GM23338 (cell line): ENCODE results near the gene VCX2. TPM values are rescaled to one million over a fixed set of nuclear protein-coding genes. Genes with fewer than 3 reads are reported as not detected.

Source experiments
- ATAC-seq: fragments of 200-7000 bp; cut with Tn5 transposase; 3 replicates; pipeline ENCODE4 v1.9.1; 2020
- DNase-seq: peaks from one replicate; pipeline ENCODE4 v3.0.0-alpha.2; 2015; ENCODE audit warnings: low spot score
- H2AFZ ChIP-seq: fragments of 200-600 bp; sonication (generic); 2 replicates; pipeline ENCODE4 v1.8.0; 2016; ENCODE audit warnings: antibody characterized with exemption, mild to moderate bottlenecking, moderate library complexity
- H3F3A ChIP-seq: fragments of 200-600 bp; sonication (generic); replicated peaks from 2 replicates; pipeline ENCODE4 v1.8.0; 2017; ENCODE audit warnings: antibody characterized with exemption, mixed run types, low read depth
- H3K27ac ChIP-seq: fragments of 200-600 bp; sonication (generic); 2 replicates; pipeline ENCODE4 v1.6.1; 2016; ENCODE audit warnings: low read depth
- H3K27me3 ChIP-seq: fragments of 200-600 bp; sonication (generic); 2 replicates; pipeline ENCODE4 v1.8.0; 2016; ENCODE audit warnings: mild to moderate bottlenecking, mixed run types, moderate library complexity; ENCODE audit not compliant: insufficient read depth
- H3K36me3 ChIP-seq: fragments of 200-600 bp; sonication (generic); 2 replicates; pipeline ENCODE4 v1.8.0; 2016; ENCODE audit warnings: mild to moderate bottlenecking; ENCODE audit not compliant: insufficient read depth
- H3K4me1 ChIP-seq: fragments of 200-600 bp; sonication (generic); 2 replicates; pipeline ENCODE4 v1.8.0; 2016; ENCODE audit warnings: mild to moderate bottlenecking, moderate library complexity; ENCODE audit not compliant: insufficient read depth
- H3K4me2 ChIP-seq: fragments of 200-600 bp; sonication (generic); 2 replicates; pipeline ENCODE4 v1.7.1; 2017; ENCODE audit warnings: mixed run types
- H3K4me3 ChIP-seq: fragments of 200-600 bp; sonication (generic); 2 replicates; pipeline ENCODE4 v1.6.1; 2016; ENCODE audit warnings: mixed run types
- H3K79me2 ChIP-seq: fragments of 200-600 bp; sonication (generic); replicated peaks from 2 replicates; pipeline ENCODE4 v1.8.0; 2017; ENCODE audit warnings: mild to moderate bottlenecking; ENCODE audit not compliant: insufficient read depth
- H3K9me2 ChIP-seq: fragments of 200-600 bp; sonication (generic); 2 replicates; pipeline ENCODE4 v1.8.0; 2017; ENCODE audit not compliant: insufficient read depth
- H4K20me1 ChIP-seq: fragments of 200-600 bp; sonication (generic); replicated peaks from 2 replicates; pipeline ENCODE4 v1.8.0; 2017; ENCODE audit warnings: mild to moderate bottlenecking; ENCODE audit not compliant: insufficient read depth
- H3K27ac Mint-ChIP-seq: 2 replicates; pipeline ENCODE4 v1.8.0; 2020; ENCODE audit warnings: inconsistent platforms, mild to moderate bottlenecking, moderate library complexity, mixed read lengths
- H3K27me3 Mint-ChIP-seq: 3 replicates; pipeline ENCODE4 v1.8.0; 2022; ENCODE audit warnings: low read depth, mild to moderate bottlenecking, moderate library complexity, mixed read lengths, inconsistent platforms; ENCODE audit not compliant: insufficient read depth, poor library complexity
- H3K36me3 Mint-ChIP-seq: 3 replicates; pipeline ENCODE4 v1.8.0; 2021; ENCODE audit warnings: low read depth, mild to moderate bottlenecking, inconsistent platforms, moderate library complexity, mixed read lengths
- H3K4me1 Mint-ChIP-seq: 3 replicates; pipeline ENCODE4 v1.8.0; 2020; ENCODE audit warnings: mild to moderate bottlenecking, inconsistent platforms, mixed read lengths
- H3K4me3 Mint-ChIP-seq: 3 replicates; pipeline ENCODE4 v1.8.0; 2021; ENCODE audit warnings: moderate library complexity, mild to moderate bottlenecking, inconsistent platforms, mixed read lengths
- H3K9me3 Mint-ChIP-seq: 3 replicates; pipeline ENCODE4 v1.8.0; 2020; ENCODE audit warnings: moderate library complexity, mild to moderate bottlenecking, inconsistent platforms, mixed read lengths
- CTCF ChIP-seq, 2 experiments: fragments of 200-600 bp in 1 of 2; sonication (generic) in 1 of 2; conservative IDR thresholded peaks; 2 replicates each; pipeline versions ENCODE4 v1.5.1 to v1.6.1; 2016 to 2017; ENCODE audit warnings: antibody characterized with exemption in 2 of 2, low read depth in 2 of 2, mild to moderate bottlenecking in 2 of 2, moderate library complexity in 1 of 2
- EZH2 ChIP-seq: fragments of 200-600 bp; sonication (generic); IDR thresholded peaks from one replicate; pipeline ENCODE4 v1.8.0; 2017; ENCODE audit warnings: antibody characterized with exemption, mild to moderate bottlenecking, low read depth; ENCODE audit not compliant: unreplicated experiment
- EZH2phosphoT487 ChIP-seq: fragments of 200-600 bp; sonication (generic); IDR thresholded peaks from one replicate; pipeline ENCODE4 v1.8.1; 2018; ENCODE audit warnings: antibody characterized with exemption; ENCODE audit not compliant: unreplicated experiment
- JUNB ChIP-seq: IDR thresholded peaks from one replicate; pipeline ENCODE4 v1.6.1; 2016; ENCODE audit warnings: antibody characterized with exemption; ENCODE audit not compliant: unreplicated experiment
- POLR2AphosphoS5 ChIP-seq: IDR thresholded peaks from 2 replicates; pipeline ENCODE4 v1.6.1; 2016; ENCODE audit warnings: antibody characterized with exemption, low read depth
- REST ChIP-seq: IDR thresholded peaks from one replicate; pipeline ENCODE4 v1.6.1; 2018; ENCODE audit warnings: antibody characterized with exemption; ENCODE audit not compliant: unreplicated experiment
- STAT1 ChIP-seq: IDR thresholded peaks from one replicate; pipeline ENCODE4 v1.6.1; 2016; ENCODE audit warnings: antibody characterized with exemption; ENCODE audit not compliant: unreplicated experiment
- ZNF114 ChIP-seq: fragments of 250-450 bp; sonication (Bioruptor Pico); IDR thresholded peaks from 2 replicates; pipeline ENCODE4 v1.5.0; 2020; ENCODE audit warnings: mild to moderate bottlenecking, moderate library complexity
- ZNF462 ChIP-seq: fragments of 250-450 bp; sonication (Bioruptor Pico); IDR thresholded peaks from 2 replicates; pipeline ENCODE4 v1.5.0; 2020; ENCODE audit warnings: mild to moderate bottlenecking, moderate library complexity
- polyA plus RNA-seq: library from polyadenylated mRNA; unstranded; fragments of >200 nt; fragmentation: Nextera tagmentation; extraction: Ambion mirVana; gene quantifications from 2 replicates; pipeline ENCODE4 v1.2.1, GENCODE V29; 2016
- total RNA-seq: library from RNA; depleted of rRNA; stranded (reverse); fragments of >200 nt; shearing (Covaris generic); gene quantifications from 2 replicates; pipeline ENCODE4 v1.2.3, GENCODE V29; 2014

VCX2 gene
- total and polyA plus RNA-seq, 2 experiments from 2014 or later = not detected

GRCh38 chrX:8183346-8183745, 12.3 kb upstream of the VCX2 start:
- no peak overlapping the region for H3K27ac Mint-ChIP-seq
- H3K4me3 ChIP-seq = no peak overlapping the region
- no peaks in the 10 kb centered on the region for H3F3A ChIP-seq
- no peak overlapping the region for H2AFZ ChIP-seq
- no peaks in the 10 kb centered on the region for H3K36me3 Mint-ChIP-seq
- no peak overlapping the region for H3K27ac ChIP-seq
- peaks cover 4% of the 10 kb centered on the region for H3K27me3 Mint-ChIP-seq
- no peak overlapping the region for H3K4me3 Mint-ChIP-seq
- H3K4me1 ChIP-seq = no peaks in the 10 kb centered on the region
- TF ChIP-seq JUNB = no peak
- TF ChIP-seq REST = no peak
- TF ChIP-seq ZNF114 = no peak
- TF ChIP-seq EZH2 = no peak
- no peak for TF ChIP-seq ZNF462
- TF ChIP-seq STAT1 = no peak
- TF ChIP-seq EZH2phosphoT487 = no peak
- no peak for TF ChIP-seq POLR2AphosphoS5
- no peak for TF ChIP-seq CTCF (conservative IDR thresholded peaks at IDR 0.05; ENCODE audit: low read depth in 2 of 2)
- no peaks in the 10 kb centered on the region for H3K9me2 ChIP-seq
- no peak for DNase-seq
- no peak for ATAC-seq
- no peaks in the 10 kb centered on the region for H3K4me1 Mint-ChIP-seq
- H3K4me2 ChIP-seq = no peak overlapping the region
- H3K9me3 Mint-ChIP-seq = no peaks in the 10 kb centered on the region
- H3K79me2 ChIP-seq = no peaks in the 10 kb centered on the region
- no peaks in the 10 kb centered on the region for H4K20me1 ChIP-seq
- no peaks in the 10 kb centered on the region for H3K27me3 ChIP-seq
- no peaks in the 10 kb centered on the region for H3K36me3 ChIP-seq
